Measurements from ENCODE around the gene SLC9A9.

DNA sequence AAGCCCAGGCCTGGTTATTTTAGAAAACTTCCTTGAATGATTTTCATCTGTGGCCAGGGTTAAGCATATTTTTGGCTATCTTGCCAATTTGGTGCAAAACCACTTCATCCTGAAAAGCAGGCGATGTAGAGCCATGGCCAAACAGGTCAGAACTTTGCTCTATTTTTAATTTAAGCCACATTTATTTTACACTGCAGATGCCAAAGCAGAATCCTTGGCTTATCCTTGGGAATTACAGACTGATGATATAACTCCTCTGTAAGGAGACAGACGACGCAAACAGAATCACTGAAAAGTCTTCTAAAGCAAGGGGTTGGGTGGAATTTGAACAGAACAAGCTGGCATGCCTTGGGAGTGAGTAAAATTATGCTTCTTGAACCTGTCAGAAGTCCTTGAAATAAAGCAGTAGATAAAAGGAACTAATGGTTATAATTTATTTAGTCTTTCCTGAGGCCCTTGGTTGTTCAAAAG lies 606.8 kb downstream of the SLC9A9 start:
- TF ChIP-seq CTCF (IDR thresholded peaks at IDR 0.05) (no peak), POLR2A (IDR thresholded peaks at IDR 0.05) (no peak)

Measured in uterus (tissue), 2 donors.